CD4-positive, CD25-positive, alpha-beta regulatory T cell (primary cell): ENCODE measurements around the gene ZNF579. TPM values are rescaled to one million over a fixed set of nuclear protein-coding genes. Genes with fewer than 3 reads are reported as not detected.

Source experiments
- ATAC-seq, 2 donors: fragments of 150-1000 bp; cut with Tn5 transposase; one replicate each; pipeline ENCODE4 v1.10.0; 2021; ENCODE audit warnings: low read depth in 2 of 2, moderate number of reproducible peaks in 2 of 2, moderate library complexity in 1 of 2
- DNase-seq, 3 donors: peaks; one replicate each; pipeline versions ENCODE4 v3.0.0 to v3.0.0-alpha.2; 2012 to 2022; ENCODE audit warnings: mixed read lengths in 1 of 3
- H3K27ac ChIP-seq: one replicate; pipeline ENCODE4 v1.7.0; 2013; ENCODE audit warnings: mild to moderate bottlenecking, low read length; ENCODE audit not compliant: insufficient read depth, poor library complexity, severe bottlenecking
- H3K27me3 ChIP-seq: one replicate; pipeline ENCODE4 v1.7.0; 2013; ENCODE audit warnings: low read length; ENCODE audit not compliant: control insufficient read depth, insufficient read depth
- H3K36me3 ChIP-seq: one replicate; pipeline ENCODE4 v1.7.0; 2013; ENCODE audit warnings: mild to moderate bottlenecking, low read length, moderate library complexity; ENCODE audit not compliant: control insufficient read depth, insufficient read depth
- H3K4me1 ChIP-seq: 2 replicates; pipeline ENCODE4 v1.7.0; 2013; ENCODE audit warnings: mild to moderate bottlenecking, low read length; ENCODE audit not compliant: insufficient read depth, control insufficient read depth, poor library complexity, severe bottlenecking
- H3K4me3 ChIP-seq: one replicate; pipeline ENCODE4 v1.7.0; 2013; ENCODE audit warnings: low read depth, mild to moderate bottlenecking, low read length, moderate library complexity
- H3K9me3 ChIP-seq, 2 experiments: 1 replicate in 1 of 2; 2 replicates in 1 of 2; pipeline ENCODE4 v1.7.0; 2013; ENCODE audit warnings: low read length in 2 of 2, mild to moderate bottlenecking in 1 of 2, moderate library complexity in 1 of 2; ENCODE audit not compliant: control insufficient read depth in 2 of 2
- H3K27ac Mint-ChIP-seq, 3 donors: one replicate each; pipeline ENCODE4 v1.8.0; 2020 to 2022; ENCODE audit warnings: mild to moderate bottlenecking in 3 of 3, mixed read lengths in 3 of 3, moderate library complexity in 2 of 3
- H3K27me3 Mint-ChIP-seq: one replicate; pipeline ENCODE4 v1.8.0; 2022; ENCODE audit warnings: mild to moderate bottlenecking, mixed read lengths
- H3K36me3 Mint-ChIP-seq: one replicate; pipeline ENCODE4 v1.8.0; 2020; ENCODE audit warnings: mixed read lengths
- H3K4me1 Mint-ChIP-seq, 4 donors: one replicate each; pipeline ENCODE4 v1.8.0; 2020 to 2022; ENCODE audit warnings: mixed read lengths in 4 of 4, mild to moderate bottlenecking in 1 of 4
- H3K4me3 Mint-ChIP-seq, 4 donors: one replicate each; pipeline ENCODE4 v1.8.0; 2020 to 2022; ENCODE audit warnings: mild to moderate bottlenecking in 4 of 4, mixed read lengths in 4 of 4, moderate library complexity in 3 of 4
- H3K9me3 Mint-ChIP-seq, 7 donors: one replicate each; pipeline ENCODE4 v1.8.0; 2020 to 2022; ENCODE audit warnings: mixed read lengths in 7 of 7, mild to moderate bottlenecking in 3 of 7, moderate library complexity in 2 of 7
- polyA plus RNA-seq, 4 donors: library from polyadenylated mRNA; unstranded; fragments of 300-500 nt; fragmentation: Illumina TruSeq; gene quantifications; one replicate each; pipeline ENCODE4 v1.2.3, GENCODE V29; 2021
- total RNA-seq: library from RNA; stranded (reverse); gene quantifications from one replicate; pipeline ENCODE4 v1.2.3, GENCODE V29; 2022

ZNF579 gene
- total and polyA plus RNA-seq, 5 donors from 2014 or later: 0.13 to 4.2 (median 0.19) TPM; not detected in 1

- no peak overlapping the region for H3K4me3 ChIP-seq
- H3K27me3 Mint-ChIP-seq: no peaks in the 10 kb centered on the region
- peaks cover 0 to 23% (median 15%) of the 10 kb centered on the region in 4 donors for H3K4me1 Mint-ChIP-seq
- peaks cover 10% of the 10 kb centered on the region for H3K4me1 ChIP-seq
- DNase-seq (no peak), ATAC-seq (no peak)
- peaks cover 16% of the 10 kb centered on the region for H3K36me3 ChIP-seq
- peaks cover 31% of the 10 kb centered on the region for H3K36me3 Mint-ChIP-seq
- H3K27me3 ChIP-seq: no peaks in the 10 kb centered on the region
- peaks cover 0 to 2% (median 0%) of the 10 kb centered on the region in 7 donors for H3K9me3 Mint-ChIP-seq
- peak overlapping the region in 2 of 4 donors; percentile 41 to 42 for H3K4me3 Mint-ChIP-seq
- H3K9me3 ChIP-seq: no peaks in the 10 kb centered on the region
- H3K27ac Mint-ChIP-seq: peak overlapping the region in 2 of 3 donors; percentile 96 to 98
- H3K27ac ChIP-seq: peak overlapping the region; percentile 97
Measured at GRCh38 chr19:55598034-55598433, 17.4 kb upstream of the ZNF579 start.

GRCh38 chr19:55597501-55597921 is 16.9 kb upstream of the ZNF579 start:
- H3K9me3 Mint-ChIP-seq: peaks cover 0 to 2% (median 0%) of the 10 kb centered on the region in 7 donors
- Histone ChIP-seq H3K27ac (no peak overlapping the region), H3K4me1 (peaks cover 10% of the 10 kb centered on the region), H3K9me3 (no peaks in the 10 kb centered on the region), H3K27me3 (no peaks in the 10 kb centered on the region), H3K36me3 (peaks cover 16% of the 10 kb centered on the region), H3K4me3 (no peak overlapping the region)
- peaks cover 31% of the 10 kb centered on the region for H3K36me3 Mint-ChIP-seq
- peaks cover 0 to 23% (median 15%) of the 10 kb centered on the region in 4 donors for H3K4me1 Mint-ChIP-seq
- no peaks in the 10 kb centered on the region for H3K27me3 Mint-ChIP-seq
- H3K4me3 Mint-ChIP-seq: peak overlapping the region in 2 of 4 donors; percentile 22 to 30
- DNase-seq: no peak
- no peak overlapping the region for H3K27ac Mint-ChIP-seq
- no peak for ATAC-seq

- H3K9me3 Mint-ChIP-seq: peaks cover 0 to 2% (median 0%) of the 10 kb centered on the region in 7 donors
- peaks cover 36% of the 10 kb centered on the region for H3K36me3 Mint-ChIP-seq
- H3K4me1 Mint-ChIP-seq: peaks cover 0 to 17% (median 11%) of the 10 kb centered on the region in 4 donors
- Histone ChIP-seq H3K27me3 (no peaks in the 10 kb centered on the region), H3K27ac (no peak overlapping the region), H3K36me3 (peaks cover 16% of the 10 kb centered on the region), H3K4me3 (no peak overlapping the region), H3K4me1 (peaks cover 9% of the 10 kb centered on the region), H3K9me3 (no peaks in the 10 kb centered on the region)
- H3K27me3 Mint-ChIP-seq: no peaks in the 10 kb centered on the region
- no peak overlapping the region for H3K27ac Mint-ChIP-seq
- peak overlapping the region in 1 of 4 donors; percentile 29 for H3K4me3 Mint-ChIP-seq
- no peak for ATAC-seq
- no peak for DNase-seq
Measured at GRCh38 chr19:55596304-55596703, 15.7 kb upstream of the ZNF579 start.

GRCh38 chr19:55594996-55595545 is 14.4 kb upstream of the ZNF579 start:
- peaks cover 0 to 2% (median 0%) of the 10 kb centered on the region in 7 donors for H3K9me3 Mint-ChIP-seq
- H3K27ac Mint-ChIP-seq: peak overlapping the region in 1 of 3 donors; percentile 39
- ATAC-seq (no peak), DNase-seq (no peak)
- H3K27me3 Mint-ChIP-seq: no peaks in the 10 kb centered on the region
- Histone ChIP-seq H3K36me3 (peaks cover 16% of the 10 kb centered on the region), H3K4me3 (no peak overlapping the region), H3K9me3 (no peaks in the 10 kb centered on the region), H3K27ac (no peak overlapping the region), H3K4me1 (no peaks in the 10 kb centered on the region), H3K27me3 (no peaks in the 10 kb centered on the region)
- H3K4me3 Mint-ChIP-seq: peak overlapping the region in 1 of 4 donors; percentile 20
- H3K36me3 Mint-ChIP-seq: peaks cover 36% of the 10 kb centered on the region
- H3K4me1 Mint-ChIP-seq: peaks cover 0 to 10% (median 7%) of the 10 kb centered on the region in 4 donors

- ATAC-seq (no peak), DNase-seq (no peak)
- no peak overlapping the region for H3K27ac Mint-ChIP-seq
- H3K9me3 Mint-ChIP-seq: peaks cover 0 to 2% (median 0%) of the 10 kb centered on the region in 7 donors
- no peaks in the 10 kb centered on the region for H3K27me3 ChIP-seq
- H3K4me1 ChIP-seq: no peaks in the 10 kb centered on the region
- H3K27ac ChIP-seq: no peak overlapping the region
- no peaks in the 10 kb centered on the region for H3K9me3 ChIP-seq
- H3K4me3 Mint-ChIP-seq: no peak overlapping the region
- no peaks in the 10 kb centered on the region for H3K27me3 Mint-ChIP-seq
- H3K36me3 ChIP-seq: peaks cover 16% of the 10 kb centered on the region
- H3K4me3 ChIP-seq: no peak overlapping the region
- H3K36me3 Mint-ChIP-seq: peaks cover 36% of the 10 kb centered on the region
- H3K4me1 Mint-ChIP-seq: peaks cover 0 to 3% (median 1%) of the 10 kb centered on the region in 4 donors
Measured at GRCh38 chr19:55593096-55593772, 12.6 kb upstream of the ZNF579 start.

- ATAC-seq (no peak), DNase-seq (no peak)
- Histone ChIP-seq H3K9me3 (no peaks in the 10 kb centered on the region), H3K36me3 (peaks cover 16% of the 10 kb centered on the region), H3K4me3 (no peak overlapping the region), H3K27me3 (no peaks in the 10 kb centered on the region), H3K27ac (no peak overlapping the region), H3K4me1 (peaks cover 6% of the 10 kb centered on the region)
- H3K27me3 Mint-ChIP-seq: peaks cover under 1% of the 10 kb centered on the region
- H3K9me3 Mint-ChIP-seq: peaks cover 0 to 2% (median 0%) of the 10 kb centered on the region in 7 donors
- no peak overlapping the region for H3K4me3 Mint-ChIP-seq
- H3K4me1 Mint-ChIP-seq: peaks cover 0 to 3% (median 1%) of the 10 kb centered on the region in 4 donors
- H3K27ac Mint-ChIP-seq: no peak overlapping the region
- peaks cover 36% of the 10 kb centered on the region for H3K36me3 Mint-ChIP-seq
Measured at GRCh38 chr19:55592391-55593090, 11.9 kb upstream of the ZNF579 start.

- peaks cover 0 to 12% (median 6%) of the 10 kb centered on the region in 4 donors for H3K4me1 Mint-ChIP-seq
- H3K4me3 Mint-ChIP-seq: no peak overlapping the region
- peaks cover 10% of the 10 kb centered on the region for H3K27me3 Mint-ChIP-seq
- H3K36me3 Mint-ChIP-seq: peaks cover 30% of the 10 kb centered on the region
- no peaks in the 10 kb centered on the region for H3K27me3 ChIP-seq
- peaks cover 16% of the 10 kb centered on the region for H3K36me3 ChIP-seq
- no peak overlapping the region for H3K27ac Mint-ChIP-seq
- H3K9me3 ChIP-seq: no peaks in the 10 kb centered on the region
- H3K4me3 ChIP-seq: no peak overlapping the region
- ATAC-seq: no peak
- no peak for DNase-seq
- H3K4me1 ChIP-seq: peaks cover 15% of the 10 kb centered on the region
- no peak overlapping the region for H3K27ac ChIP-seq
- peaks cover 0 to 2% (median 0%) of the 10 kb centered on the region in 7 donors for H3K9me3 Mint-ChIP-seq
Measured at GRCh38 chr19:55591555-55591954, 10.9 kb upstream of the ZNF579 start.
